Activated T-cell treated with anti-CD3 and anti-CD28 coated beads, Interleukin-2, amount 50 U/mL, for 72 hours (primary cell): ENCODE measurements around the gene PPP6R1. TPM values are rescaled to one million over a fixed set of nuclear protein-coding genes. Genes with fewer than 3 reads are reported as not detected.

Experiments used
- ATAC-seq, 2 donors: fragments of 150-1000 bp; cut with Tn5 transposase; replicated peaks in 1 of 2; 2 replicates each; pipeline ENCODE4 v1.10.0; 2021; ENCODE audit warnings: moderate library complexity in 2 of 2, mild to moderate bottlenecking in 1 of 2
- DNase-seq, 2 donors: peaks; one replicate each; pipeline ENCODE4 v3.0.0; 2021 to 2022; ENCODE audit warnings: mixed read lengths in 1 of 2
- H3K27ac Mint-ChIP-seq: one replicate; pipeline ENCODE4 v1.8.0; 2022; ENCODE audit warnings: mild to moderate bottlenecking, moderate library complexity, mixed read lengths
- H3K27me3 Mint-ChIP-seq: one replicate; pipeline ENCODE4 v1.8.0; 2022; ENCODE audit warnings: low read depth, mixed read lengths
- H3K36me3 Mint-ChIP-seq, 2 donors: one replicate each; pipeline ENCODE4 v1.8.0; 2022; ENCODE audit warnings: mixed read lengths in 2 of 2, mild to moderate bottlenecking in 1 of 2; ENCODE audit not compliant: insufficient read depth in 2 of 2
- H3K4me1 Mint-ChIP-seq: one replicate; pipeline ENCODE4 v1.8.0; 2022; ENCODE audit warnings: low read depth, mixed read lengths
- H3K4me3 Mint-ChIP-seq, 2 donors: one replicate each; pipeline ENCODE4 v1.8.0; 2022; ENCODE audit warnings: mild to moderate bottlenecking in 2 of 2, mixed read lengths in 2 of 2, moderate library complexity in 2 of 2
- H3K9me3 Mint-ChIP-seq, 2 donors: one replicate each; pipeline ENCODE4 v1.8.0; 2022; ENCODE audit warnings: mixed read lengths in 2 of 2
- total RNA-seq, 2 donors: library from RNA; stranded (reverse); gene quantifications; one replicate each; pipeline ENCODE4 v1.2.3, GENCODE V29; 2022

The PPP6R1 gene
- total RNA-seq, 2 donors from 2014 or later: 177 to 202 TPM

- peak overlapping the region; percentile 85 to 97 for H3K4me3 Mint-ChIP-seq
- ATAC-seq: no peak
- H3K4me1 Mint-ChIP-seq: peaks cover 45% of the 10 kb centered on the region
- H3K27ac Mint-ChIP-seq: peak overlapping the region; percentile 74
- no peaks in the 10 kb centered on the region for H3K27me3 Mint-ChIP-seq
- H3K36me3 Mint-ChIP-seq: peaks cover 2 to 19% of the 10 kb centered on the region in 2 donors
- no peak for DNase-seq
- no peaks in the 10 kb centered on the region for H3K9me3 Mint-ChIP-seq
These were observed 8.4 kb downstream of the PPP6R1 start for GRCh38 chr19:55250262-55251036.

DNA sequence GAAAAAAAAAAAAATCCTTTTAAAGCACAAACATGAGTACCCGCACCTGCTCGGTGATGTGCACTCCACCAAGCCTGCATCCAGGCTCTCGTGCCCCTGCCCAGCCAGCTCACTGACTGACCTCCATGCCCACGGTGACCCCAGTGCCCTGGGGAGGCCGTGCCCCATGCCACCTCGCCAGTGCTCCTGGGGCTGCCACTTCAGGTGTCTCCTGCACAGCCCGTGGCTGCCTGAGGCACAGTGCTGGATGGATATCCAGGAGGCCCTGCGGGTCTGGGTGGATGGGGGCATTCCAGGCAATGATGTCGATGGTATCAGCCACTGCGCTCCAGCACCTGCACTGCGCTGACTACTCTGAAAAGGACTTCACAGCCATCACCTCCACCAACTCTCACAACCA is 9.0 kb downstream of the PPP6R1 start:
- H3K4me1 Mint-ChIP-seq: peaks cover 39% of the 10 kb centered on the region
- no peak for ATAC-seq
- no peaks in the 10 kb centered on the region for H3K9me3 Mint-ChIP-seq
- peaks cover 0 to 15% of the 10 kb centered on the region in 2 donors for H3K36me3 Mint-ChIP-seq
- no peak overlapping the region for H3K27ac Mint-ChIP-seq
- no peaks in the 10 kb centered on the region for H3K27me3 Mint-ChIP-seq
- H3K4me3 Mint-ChIP-seq: no peak overlapping the region
- no peak for DNase-seq

- Mint-ChIP-seq H3K27ac (peak overlapping the region; percentile 82), H3K9me3 (no peaks in the 10 kb centered on the region), H3K4me3 (no peak overlapping the region), H3K36me3 (peaks cover 0 to 17% of the 10 kb centered on the region in 2 donors), H3K4me1 (peaks cover 34% of the 10 kb centered on the region), H3K27me3 (no peaks in the 10 kb centered on the region)
- ATAC-seq (no peak), DNase-seq (no peak)
These were observed 10.1 kb downstream of the PPP6R1 start for GRCh38 chr19:55248704-55249103.

- no peaks in the 10 kb centered on the region for H3K27me3 Mint-ChIP-seq
- no peak overlapping the region for H3K4me3 Mint-ChIP-seq
- H3K27ac Mint-ChIP-seq: peak overlapping the region; percentile 82
- no peak for DNase-seq
- H3K9me3 Mint-ChIP-seq: no peaks in the 10 kb centered on the region
- peaks cover 1 to 16% of the 10 kb centered on the region in 2 donors for H3K36me3 Mint-ChIP-seq
- peaks cover 33% of the 10 kb centered on the region for H3K4me1 Mint-ChIP-seq
- ATAC-seq: no peak
These were observed 10.6 kb downstream of the PPP6R1 start for GRCh38 chr19:55248166-55248675.

GRCh38 chr19:55247621-55248099 is 11.2 kb downstream of the PPP6R1 start:
- no peak for DNase-seq
- H3K27me3 Mint-ChIP-seq: no peaks in the 10 kb centered on the region
- H3K4me1 Mint-ChIP-seq: peaks cover 33% of the 10 kb centered on the region
- H3K36me3 Mint-ChIP-seq: peaks cover 3 to 18% of the 10 kb centered on the region in 2 donors
- no peak overlapping the region for H3K27ac Mint-ChIP-seq
- H3K9me3 Mint-ChIP-seq: no peaks in the 10 kb centered on the region
- no peak for ATAC-seq
- no peak overlapping the region for H3K4me3 Mint-ChIP-seq

DNA sequence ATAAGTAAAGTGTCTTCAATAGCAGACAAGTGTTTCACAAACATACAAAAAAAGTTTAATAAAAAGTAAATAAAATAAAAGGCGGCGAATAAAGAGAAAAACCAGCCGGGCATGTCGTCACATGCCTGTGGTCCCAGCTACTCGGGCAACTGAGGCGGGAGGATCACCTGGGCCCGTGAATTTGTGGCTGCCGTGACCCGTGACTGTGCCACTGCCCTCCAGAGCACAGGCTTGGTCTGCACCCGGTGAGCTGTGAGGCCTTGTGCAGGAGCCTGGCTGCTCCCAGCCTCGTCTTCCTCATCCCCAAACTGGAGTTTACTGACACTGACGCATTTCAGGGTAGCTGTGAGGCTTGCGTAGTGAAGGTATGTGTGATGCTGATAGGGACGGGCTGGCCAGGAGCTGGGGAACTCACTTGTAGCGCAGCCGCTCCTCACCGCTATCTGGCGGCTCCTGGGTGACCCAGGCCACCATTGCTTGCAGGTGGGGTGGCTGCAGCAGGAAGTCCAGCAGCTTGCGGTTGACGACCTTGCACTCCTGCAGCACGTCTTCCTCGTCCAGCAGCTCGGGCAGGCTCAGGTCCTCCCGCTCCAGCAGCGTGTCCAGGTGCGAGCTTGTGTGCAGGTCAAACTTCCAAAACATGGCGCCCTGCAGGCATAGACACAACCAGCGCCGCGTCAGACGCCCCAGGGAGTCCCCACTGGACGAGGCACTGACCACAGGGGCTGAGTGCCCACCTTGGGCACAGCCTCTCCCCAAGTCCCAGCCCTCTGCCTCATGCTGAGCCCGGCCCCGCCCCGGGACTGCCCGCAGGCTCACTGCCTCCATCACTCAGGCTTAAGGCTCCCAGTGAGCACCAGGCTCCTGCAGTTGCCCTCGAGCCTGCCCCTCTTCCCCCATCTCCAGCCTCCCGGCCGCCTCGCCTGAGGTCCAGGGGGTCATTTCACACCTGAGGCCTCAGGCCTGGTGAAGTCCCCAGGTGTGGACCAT is 12.1 kb downstream of the PPP6R1 start:
- DNase-seq (no peak), ATAC-seq (no peak)
- no peaks in the 10 kb centered on the region for H3K9me3 Mint-ChIP-seq
- H3K4me3 Mint-ChIP-seq: no peak overlapping the region
- no peaks in the 10 kb centered on the region for H3K27me3 Mint-ChIP-seq
- H3K4me1 Mint-ChIP-seq: peaks cover 26% of the 10 kb centered on the region
- H3K36me3 Mint-ChIP-seq: peaks cover 4 to 20% of the 10 kb centered on the region in 2 donors
- no peak overlapping the region for H3K27ac Mint-ChIP-seq

- Mint-ChIP-seq H3K27me3 (no peaks in the 10 kb centered on the region), H3K4me1 (peaks cover 12% of the 10 kb centered on the region), H3K36me3 (peaks cover 5 to 17% of the 10 kb centered on the region in 2 donors), H3K4me3 (no peak overlapping the region), H3K9me3 (no peaks in the 10 kb centered on the region), H3K27ac (no peak overlapping the region)
- DNase-seq (no peak), ATAC-seq (no peak)
These were observed 13.4 kb downstream of the PPP6R1 start for GRCh38 chr19:55245236-55245904.

- Mint-ChIP-seq H3K4me3 (no peak overlapping the region), H3K36me3 (peaks cover 6 to 17% of the 10 kb centered on the region in 2 donors), H3K27me3 (no peaks in the 10 kb centered on the region), H3K4me1 (peaks cover 11% of the 10 kb centered on the region), H3K9me3 (no peaks in the 10 kb centered on the region), H3K27ac (no peak overlapping the region)
- DNase-seq (no peak), ATAC-seq (no peak)
These were observed 14.7 kb downstream of the PPP6R1 start for GRCh38 chr19:55244004-55244680.

GRCh38 chr19:55242517-55242916 is 16.3 kb downstream of the PPP6R1 start:
- ATAC-seq (no peak), DNase-seq (no peak)
- Mint-ChIP-seq H3K27ac (no peak overlapping the region), H3K4me3 (no peak overlapping the region), H3K4me1 (peaks cover 11% of the 10 kb centered on the region), H3K36me3 (peaks cover 6 to 16% of the 10 kb centered on the region in 2 donors), H3K9me3 (no peaks in the 10 kb centered on the region), H3K27me3 (no peaks in the 10 kb centered on the region)

DNA sequence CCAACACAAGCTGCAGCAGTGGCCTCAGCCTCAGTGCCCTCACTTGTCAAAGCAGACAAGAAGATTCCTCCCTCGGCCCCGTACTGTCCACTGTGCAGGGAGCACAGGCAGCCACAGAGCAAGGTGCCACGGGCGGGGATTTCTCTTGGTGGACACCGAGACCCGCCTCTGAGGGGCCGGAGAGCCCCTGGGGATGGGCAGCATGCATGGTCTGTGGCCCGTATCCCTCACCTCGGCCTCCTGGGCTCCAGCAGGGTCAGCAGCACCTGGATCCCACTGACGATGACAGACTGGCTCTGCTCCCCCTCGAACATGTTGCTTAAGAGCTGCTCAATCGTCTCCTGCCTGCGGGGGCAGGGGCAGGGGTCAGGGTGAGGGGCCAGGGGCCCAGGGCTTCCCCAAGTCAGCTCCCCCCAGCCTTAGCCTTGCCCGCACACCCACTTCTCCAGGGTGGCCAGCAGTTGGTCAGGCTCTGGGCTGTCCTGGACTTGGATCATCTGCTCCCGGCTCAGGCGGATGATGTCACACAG is 16.8 kb downstream of the PPP6R1 start:
- no peak overlapping the region for H3K4me3 Mint-ChIP-seq

GRCh38 chr19:55241143-55241934 is 17.5 kb downstream of the PPP6R1 start:
- Mint-ChIP-seq H3K4me1 (peaks cover 11% of the 10 kb centered on the region), H3K9me3 (no peaks in the 10 kb centered on the region), H3K27me3 (no peaks in the 10 kb centered on the region), H3K27ac (no peak overlapping the region), H3K4me3 (no peak overlapping the region), H3K36me3 (peaks cover 12 to 26% of the 10 kb centered on the region in 2 donors)
- ATAC-seq: no peak
- no peak for DNase-seq

More for the DNA sequence above, 16.8 kb downstream of the PPP6R1 start:
- Mint-ChIP-seq H3K36me3 (peaks cover 6 to 20% of the 10 kb centered on the region in 2 donors), H3K27ac (no peak overlapping the region), H3K4me1 (peaks cover 11% of the 10 kb centered on the region), H3K27me3 (no peaks in the 10 kb centered on the region), H3K9me3 (no peaks in the 10 kb centered on the region)
- ATAC-seq (no peak), DNase-seq (no peak)
